Measurements from ENCODE around the gene VPS13D. TPM values are rescaled to one million over a fixed set of nuclear protein-coding genes. Genes with fewer than 3 reads are reported as not detected.
A peak's percentile ranks its signal among the peaks of the same experiment; 100 is the strongest.

VPS13D gene
- total and polyA plus RNA-seq, 2 of the 4 experiments (the other 2 are of a cell fraction) = 9.0 to 16.3 TPM

DNA sequence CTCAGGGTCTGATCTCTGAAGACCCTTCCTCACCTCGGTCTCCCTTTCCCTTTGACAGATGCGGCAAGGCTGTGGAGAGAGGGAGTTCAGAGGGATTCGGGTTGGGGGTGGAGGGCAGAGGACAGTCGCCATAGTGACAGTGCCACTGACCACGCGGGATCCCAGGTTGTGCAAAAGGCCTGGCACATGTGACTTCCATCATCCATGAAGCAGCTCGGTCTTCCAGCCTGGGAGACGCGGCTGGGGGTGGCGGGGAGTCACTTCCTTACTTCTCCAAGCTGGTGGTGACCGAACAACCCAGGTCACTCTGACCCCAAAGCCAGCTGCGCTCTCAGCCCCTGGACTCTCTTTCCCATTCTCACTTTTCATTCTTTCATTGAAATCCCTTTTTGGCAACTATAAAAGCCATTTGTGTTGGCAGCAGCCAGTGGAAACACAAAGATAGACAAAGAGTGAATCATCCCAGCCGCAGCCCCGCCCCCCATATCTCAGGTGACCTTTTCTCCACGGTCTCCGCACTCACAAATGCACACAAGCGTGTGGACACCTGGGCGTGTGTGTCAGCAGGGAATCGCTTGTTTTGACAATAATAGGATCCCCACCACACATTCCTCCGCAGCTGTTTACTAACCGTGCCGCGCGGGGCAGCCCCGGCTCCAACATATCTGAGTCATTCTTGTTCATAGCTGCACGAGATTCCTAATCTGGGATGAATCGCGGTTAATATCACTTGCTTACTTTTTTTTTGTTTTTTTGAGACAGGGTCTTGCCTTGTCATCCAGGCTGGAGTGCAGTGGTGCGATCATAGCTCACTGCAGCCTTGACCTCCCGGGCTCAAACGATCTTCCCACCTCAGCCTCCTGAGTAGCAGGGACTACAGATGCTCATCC, 319.9 kb downstream of the VPS13D start:
- H3K4me1 ChIP-seq (ENCODE audit: control insufficient read depth, insufficient read depth, low read length) = peaks cover 17% of the 10 kb centered on the region
- peak overlapping the region; percentile 47 for H4K5ac ChIP-seq (ENCODE audit: low read depth, low read length)
- intact Hi-C loops (cut with micrococcal nuclease) (loop anchor here (2.0 kb wide), 1 partner anchor 47 kb away; no protein-coding TSS in a partner anchor), in situ Hi-C loops (cut with MboI; ENCODE audit: low sequenced_read_pairs) (loop anchor here (10.0 kb wide), 1 partner anchor 65 kb away; the partner anchor contains the start of gene DHRS3), dilution Hi-C loops (cut with HindIII; ENCODE audit: low sequenced_read_pairs, unreplicated experiment) (no loop called here)
- no peaks in the 10 kb centered on the region for H4K20me1 ChIP-seq (ENCODE audit: insufficient read depth, low read length)
- H3K79me1 ChIP-seq (ENCODE audit: low read depth in 1 of 2, low read length in 2 of 2) = no peaks in the 10 kb centered on the region
- peaks cover 7% of the 10 kb centered on the region; the same call in 1 of the 2 replicates for H3K27me3 ChIP-seq (ENCODE audit: control insufficient read depth, insufficient read depth, low read length)
- peaks cover 4% of the 10 kb centered on the region for H3K9me1 ChIP-seq (ENCODE audit: insufficient read depth, low read length)
- H3K23ac ChIP-seq (ENCODE audit: low read depth, low read length) = peak overlapping the region; percentile 49; the same call in 1 of the 2 replicates
- peak overlapping the region; percentile 79; the same call in 2 of the 3 replicates for H2BK15ac ChIP-seq (ENCODE audit: low read depth, low read length)
- ATAC-seq (ENCODE audit: low read depth) (peak; percentile 90), DNase-seq (peak; percentile 98)
- H4K8ac ChIP-seq (ENCODE audit: low read depth in 2 of 2, low read length in 2 of 2) = peak overlapping the region; percentile 40 to 65; a peak in 2 of 4 replicates
- H3K36me3 ChIP-seq (ENCODE audit: control insufficient read depth, insufficient read depth, low read length) = no peaks in the 10 kb centered on the region
- peak overlapping the region; percentile 19 for H3K14ac ChIP-seq (replicated peaks; ENCODE audit: low read depth, low read length)
- H2AK5ac ChIP-seq (ENCODE audit: low read depth, low read length) = peak overlapping the region; percentile 95
- H2BK20ac ChIP-seq (ENCODE audit: low read depth, low read length) = peak overlapping the region; percentile 74
- H2AFZ ChIP-seq (replicated peaks; ENCODE audit: low read length, poor library complexity) = peak overlapping the region; percentile 72
- peak overlapping the region; percentile 60 for H3K27ac ChIP-seq (ENCODE audit: insufficient read depth, low read length)
- peak overlapping the region; percentile 72 for H2AK9ac ChIP-seq (replicated peaks; ENCODE audit: low read depth, low read length, poor library complexity)
- POLR2A ChIA-PET (ENCODE audit: unreplicated experiment) = interaction anchor here (0.6 kb wide), 1 partner anchor 16 kb away, joined by 14 read pairs; no protein-coding TSS in a partner anchor
- H3K4me2 ChIP-seq (ENCODE audit: low read depth, low read length) = peak overlapping the region; percentile 24
- WGBS, 2 experiments (ENCODE audit: extremely low coverage in 2 of 2, insufficient read length in 1 of 2) = 17% methylated on average over 12 of the region's 31 CpGs; no CpG with 5 or more reads in 1 of the 2 experiments
- no TSS peak for BruUV-seq (replicated peaks)
- peak overlapping the region; percentile 74 for H3K18ac ChIP-seq (ENCODE audit: low read depth, low read length)
- peak overlapping the region; percentile 88 for H3K4ac ChIP-seq (ENCODE audit: low read depth, low read length)
- H3K9me3 ChIP-seq (ENCODE audit: control insufficient read depth, insufficient read depth, low read length) = no peaks in the 10 kb centered on the region
- peak overlapping the region; percentile 91 for H4K91ac ChIP-seq (ENCODE audit: insufficient read depth, low read depth, low read length)
- H3K9ac ChIP-seq (ENCODE audit: low read depth, low read length) = no peak overlapping the region
- no peak overlapping the region for H3K4me3 ChIP-seq (ENCODE audit: insufficient read depth, low read depth, low read length)
- H2BK5ac ChIP-seq (ENCODE audit: low read depth, low read length, poor library complexity, severe bottlenecking) = peak overlapping the region; percentile 49
- H3K56ac ChIP-seq (ENCODE audit: extremely low read depth, insufficient read depth, low read length) = no peak overlapping the region
- peak overlapping the region; percentile 92 for H2BK120ac ChIP-seq (ENCODE audit: low read depth, low read length)
- CTCF ChIA-PET = no interaction called here
- peak; percentile 86 for TF ChIP-seq FOS (IDR thresholded peaks at IDR 0.05; ENCODE audit: low read depth, low read length)
- TF ChIP-seq MAZ (IDR thresholded peaks at IDR 0.05; ENCODE audit: borderline replicate concordance, low read depth, low read length) = peak; percentile 44
- no peak for TF ChIP-seq POLR2A (IDR thresholded peaks at IDR 0.05; ENCODE audit: low read depth, low read length)
- TF ChIP-seq, protein P1, sequence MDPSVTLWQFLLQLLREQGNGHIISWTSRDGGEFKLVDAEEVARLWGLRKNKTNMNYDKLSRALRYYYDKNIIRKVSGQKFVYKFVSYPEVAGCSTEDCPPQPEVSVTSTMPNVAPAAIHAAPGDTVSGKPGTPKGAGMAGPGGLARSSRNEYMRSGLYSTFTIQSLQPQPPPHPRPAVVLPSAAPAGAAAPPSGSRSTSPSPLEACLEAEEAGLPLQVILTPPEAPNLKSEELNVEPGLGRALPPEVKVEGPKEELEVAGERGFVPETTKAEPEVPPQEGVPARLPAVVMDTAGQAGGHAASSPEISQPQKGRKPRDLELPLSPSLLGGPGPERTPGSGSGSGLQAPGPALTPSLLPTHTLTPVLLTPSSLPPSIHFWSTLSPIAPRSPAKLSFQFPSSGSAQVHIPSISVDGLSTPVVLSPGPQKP (IDR thresholded peaks at IDR 0.05; ENCODE audit: borderline replicate concordance, low read depth, low read length) = no peak
- TF ChIP-seq NFE2L2 (IDR thresholded peaks at IDR 0.05; ENCODE audit: low read depth, low read length) = peak; percentile 63
- peak; percentile 99 for TF ChIP-seq BHLHE40 (IDR thresholded peaks at IDR 0.05; ENCODE audit: low read depth, low read length)
- TF ChIP-seq MAFK (IDR thresholded peaks at IDR 0.05; ENCODE audit: low read depth, low read length) = peak; percentile 24; the same call in 1 of the 2 replicates
- TF ChIP-seq, protein P2, sequence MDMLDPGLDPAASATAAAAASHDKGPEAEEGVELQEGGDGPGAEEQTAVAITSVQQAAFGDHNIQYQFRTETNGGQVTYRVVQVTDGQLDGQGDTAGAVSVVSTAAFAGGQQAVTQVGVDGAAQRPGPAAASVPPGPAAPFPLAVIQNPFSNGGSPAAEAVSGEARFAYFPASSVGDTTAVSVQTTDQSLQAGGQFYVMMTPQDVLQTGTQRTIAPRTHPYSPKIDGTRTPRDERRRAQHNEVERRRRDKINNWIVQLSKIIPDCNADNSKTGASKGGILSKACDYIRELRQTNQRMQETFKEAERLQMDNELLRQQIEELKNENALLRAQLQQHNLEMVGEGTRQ (IDR thresholded peaks at IDR 0.05; ENCODE audit: low read depth, low read length) = peak; percentile 70
- TF ChIP-seq RAD21 (IDR thresholded peaks at IDR 0.05; ENCODE audit: low read length) = peak; percentile 25
- TF ChIP-seq RCOR1 (IDR thresholded peaks at IDR 0.05; ENCODE audit: insufficient replicate concordance, low read length) = peak; percentile 76
- no peak for TF ChIP-seq SMC3 (IDR thresholded peaks at IDR 0.05; ENCODE audit: low read depth, low read length)
- TF ChIP-seq CEBPB (IDR thresholded peaks at IDR 0.05; ENCODE audit: low read depth, low read length) = peak; percentile 65; the same call in 1 of the 2 replicates
- TF ChIP-seq CHD1 (IDR thresholded peaks at IDR 0.05; ENCODE audit: low read depth, low read length) = no peak
- TF ChIP-seq RFX5 (IDR thresholded peaks at IDR 0.05; ENCODE audit: low read depth, low read length) = no peak
